Islet precursor cell (in vitro differentiated cells): ENCODE data around the gene CPZ.
"Not testable (repeated sequence)": the region's sequence is repeated elsewhere in the genome, so short reads cannot be mapped to it uniquely, and the experiment has no call there.

Experiments used
- DNase-seq: peaks from one replicate; pipeline ENCODE4 v3.0.0-alpha.2; 2018

CPZ gene

DNA sequence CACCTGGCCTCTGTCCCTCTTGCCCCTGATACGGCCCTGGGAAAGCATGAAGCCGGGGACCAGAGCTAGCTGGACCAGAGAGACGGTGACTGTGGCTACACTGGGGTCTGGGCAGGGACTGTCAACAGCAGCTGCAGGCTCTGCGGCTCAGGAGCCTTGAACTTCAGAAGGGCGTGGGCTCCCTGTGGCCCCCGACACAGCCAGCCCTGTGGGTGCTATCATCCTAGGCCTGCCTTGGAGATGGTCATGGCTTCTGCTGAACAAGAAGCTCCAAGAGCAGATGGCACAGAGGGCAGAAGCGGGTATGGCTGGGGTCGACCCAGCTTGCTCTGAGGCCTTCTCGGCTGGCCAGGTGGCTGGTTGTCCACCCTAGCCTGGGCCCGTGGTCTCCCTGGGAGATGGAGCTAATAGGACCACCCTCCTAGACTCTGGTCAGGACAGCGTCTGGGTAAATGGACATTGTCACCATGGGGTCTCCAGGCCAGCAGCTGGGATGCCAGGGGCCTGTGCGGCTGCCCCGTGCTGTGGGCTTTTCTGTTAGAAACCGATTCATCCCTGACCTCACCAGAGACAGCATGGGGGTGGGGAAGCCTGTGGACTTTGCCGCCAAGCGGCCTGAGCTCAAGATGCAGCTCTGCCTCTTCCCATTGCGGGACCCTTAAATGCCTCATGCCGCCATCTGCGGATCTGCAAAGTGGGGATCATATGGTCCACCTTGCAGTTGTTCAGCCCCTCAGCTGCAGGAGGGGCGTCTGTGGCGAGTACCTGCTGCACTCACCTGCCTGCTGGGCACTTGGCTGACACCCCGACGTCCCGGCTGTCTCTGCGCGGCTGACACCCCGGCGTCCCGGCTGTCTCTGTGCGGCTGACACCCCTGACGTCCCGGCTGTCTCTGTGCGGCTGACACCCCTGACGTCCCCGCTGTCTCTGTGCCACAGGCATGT lies 21.1 kb downstream of the CPZ start:
- DNase-seq: no peak

DNA sequence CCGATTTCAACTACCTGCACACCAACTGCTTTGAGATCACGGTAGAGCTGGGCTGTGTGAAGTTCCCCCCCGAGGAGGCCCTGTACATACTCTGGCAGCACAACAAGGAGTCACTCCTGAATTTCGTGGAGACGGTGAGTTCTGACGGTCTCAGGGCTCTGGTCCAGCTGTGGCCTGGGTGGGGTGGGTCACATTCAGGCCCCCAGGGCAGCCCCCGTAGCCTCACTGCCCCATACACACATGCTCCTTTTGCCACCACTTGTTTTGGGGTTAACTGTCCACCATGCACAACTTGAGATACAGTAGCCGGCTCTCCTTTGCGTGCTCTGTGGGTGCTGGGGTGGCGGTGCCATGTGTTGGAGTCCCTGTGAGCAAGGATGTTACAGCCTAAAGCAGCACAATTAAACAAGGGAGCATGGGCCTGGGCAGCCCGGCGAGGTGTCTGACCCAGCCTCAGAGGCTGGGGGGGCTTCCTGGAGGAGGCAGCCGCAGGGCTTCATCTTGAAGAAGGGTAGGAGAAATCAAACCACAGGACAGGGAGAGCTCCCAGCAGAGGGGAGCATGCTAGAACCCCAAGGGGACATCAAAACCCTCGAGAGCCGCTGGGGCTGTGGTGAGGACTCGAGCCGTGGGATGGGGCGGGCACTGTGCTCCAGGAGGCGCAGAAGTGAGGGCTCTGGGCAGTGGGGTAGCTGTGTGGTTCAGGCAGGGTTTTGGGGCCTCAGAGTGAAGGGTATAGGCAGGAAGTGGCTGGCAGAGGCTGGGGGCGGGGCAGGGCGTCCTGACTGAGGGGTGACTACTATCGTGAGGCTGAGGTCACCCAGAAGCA lies 22.0 kb downstream of the CPZ start:
- DNase-seq: no peak

DNA sequence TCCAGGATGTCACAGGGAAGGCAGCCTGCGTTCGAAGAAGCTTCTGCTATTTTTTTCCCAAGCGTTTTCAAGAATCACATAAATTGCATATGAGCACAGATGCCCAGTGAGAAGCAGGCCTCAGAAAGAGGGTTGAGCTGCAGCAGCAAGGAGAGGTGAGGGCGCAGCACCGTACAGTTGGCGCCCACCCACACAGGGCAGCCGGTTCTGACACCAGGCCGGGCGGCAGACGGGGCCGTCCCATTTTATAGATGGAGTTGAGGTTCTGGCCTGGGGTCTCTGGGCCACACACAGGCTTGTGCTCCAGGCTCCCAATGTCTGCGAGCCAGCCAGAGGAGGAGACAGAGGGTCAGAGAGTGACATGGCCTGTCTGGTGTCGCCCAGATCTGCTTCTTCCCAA lies 22.8 kb downstream of the CPZ start:
- no peak for DNase-seq

DNA sequence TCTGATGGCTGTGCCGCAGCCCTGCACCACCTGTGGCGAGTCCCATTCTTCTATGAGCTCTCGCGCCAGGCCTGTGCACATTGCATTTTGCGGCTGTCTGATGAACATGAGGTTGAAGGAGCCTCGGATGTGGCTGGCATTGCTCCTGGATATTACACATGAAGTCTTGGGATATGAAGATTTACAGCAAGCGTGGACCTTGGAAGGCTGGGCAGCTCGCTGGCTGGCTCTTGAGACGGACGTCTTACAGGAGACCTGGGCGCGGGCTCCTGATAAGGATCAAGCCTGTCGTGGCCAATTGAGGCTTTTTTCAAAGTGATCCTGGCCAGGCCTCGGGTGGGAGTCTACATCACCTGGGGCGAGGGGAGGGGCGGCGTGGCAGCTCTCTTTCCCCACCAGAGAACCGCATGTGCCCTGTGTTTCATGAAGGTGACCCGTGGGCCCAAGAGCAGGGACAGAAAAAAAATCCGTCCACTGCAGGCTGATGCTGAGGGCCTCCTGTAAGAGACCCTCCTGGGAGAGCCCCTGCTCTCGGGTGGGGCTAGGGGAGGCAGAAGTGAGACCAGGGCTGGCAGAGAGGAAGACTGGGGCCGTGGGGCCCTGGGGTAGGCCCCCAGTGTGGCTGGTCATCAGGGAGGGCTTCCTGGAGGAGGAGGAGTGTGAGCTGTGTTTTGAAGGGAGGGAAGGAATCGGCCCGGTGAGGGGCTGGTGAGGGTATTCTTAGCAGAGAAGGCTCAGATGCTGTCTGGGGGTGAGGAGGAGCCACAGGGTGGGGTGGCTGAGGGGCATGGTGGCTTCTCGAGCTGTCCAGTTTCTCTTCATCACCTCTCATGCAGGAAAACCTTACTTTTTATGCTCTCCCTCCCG lies 23.6 kb downstream of the CPZ start:
- DNase-seq: no peak

DNA sequence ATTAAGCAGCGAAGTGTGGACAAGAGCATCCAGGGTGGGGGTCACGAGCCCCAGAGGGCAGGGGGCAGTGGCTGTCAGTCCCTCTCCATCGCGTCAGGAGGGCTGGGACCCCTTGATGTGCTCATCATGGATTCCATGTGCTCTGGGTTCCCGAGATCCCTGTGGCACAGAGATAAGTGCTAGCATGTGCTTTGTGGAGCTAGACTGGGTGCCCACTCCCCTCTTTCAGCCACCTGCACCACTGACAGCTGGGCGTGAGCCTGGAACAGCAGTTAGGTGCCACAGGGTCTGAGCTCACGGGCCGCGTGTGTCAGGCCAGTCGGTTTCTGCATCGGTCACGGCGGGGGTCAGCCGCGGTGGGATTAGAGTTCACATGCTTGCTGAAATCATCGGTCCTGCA lies 24.3 kb downstream of the CPZ start:
- DNase-seq: no peak

DNA sequence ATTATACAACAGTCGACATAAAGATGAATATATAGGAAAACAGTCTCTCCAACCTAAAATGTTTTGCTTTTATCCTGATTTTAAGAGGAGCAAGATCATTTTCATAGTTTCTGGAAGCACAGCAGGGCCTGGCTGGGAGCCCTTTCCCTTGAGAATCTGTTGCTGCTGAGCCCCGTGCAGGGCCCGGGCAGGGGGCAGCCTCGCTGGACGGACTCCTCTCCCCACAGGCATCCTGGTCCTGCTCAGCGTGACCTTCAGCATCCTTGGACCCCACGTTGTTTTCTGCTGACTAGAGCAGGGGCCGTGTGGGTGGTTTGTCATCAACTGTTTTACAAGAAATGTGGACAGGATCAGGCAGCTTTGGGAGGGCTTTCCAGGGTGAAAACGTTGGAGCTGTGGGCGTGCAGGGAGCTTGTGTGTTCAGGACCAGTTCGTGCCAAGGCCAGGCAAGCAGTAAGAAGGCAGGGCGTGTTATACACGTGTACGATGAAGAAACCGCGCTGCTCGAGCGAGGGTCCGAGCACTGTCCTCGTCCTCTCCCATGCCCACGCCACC lies 25.0 kb downstream of the CPZ start:
- DNase-seq: no peak

DNA sequence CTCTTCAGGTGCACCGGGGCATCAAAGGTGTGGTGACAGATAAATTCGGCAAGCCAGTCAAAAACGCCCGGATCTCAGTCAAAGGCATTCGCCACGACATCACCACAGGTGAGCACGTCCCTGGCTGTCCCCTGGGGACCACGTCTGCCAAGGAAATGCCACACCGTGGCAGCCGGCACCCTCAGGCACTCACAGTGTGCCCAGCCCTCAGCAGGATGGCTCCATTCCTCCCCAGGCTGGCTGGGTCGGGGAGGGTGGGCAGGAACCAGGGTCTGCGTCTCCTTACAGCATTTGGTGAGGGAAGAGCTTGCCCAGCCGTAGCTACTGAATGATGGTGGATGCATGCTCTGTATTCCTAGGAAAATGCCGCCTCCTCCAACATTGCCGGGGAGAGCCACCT lies 25.9 kb downstream of the CPZ start:
- DNase-seq: no peak

DNA sequence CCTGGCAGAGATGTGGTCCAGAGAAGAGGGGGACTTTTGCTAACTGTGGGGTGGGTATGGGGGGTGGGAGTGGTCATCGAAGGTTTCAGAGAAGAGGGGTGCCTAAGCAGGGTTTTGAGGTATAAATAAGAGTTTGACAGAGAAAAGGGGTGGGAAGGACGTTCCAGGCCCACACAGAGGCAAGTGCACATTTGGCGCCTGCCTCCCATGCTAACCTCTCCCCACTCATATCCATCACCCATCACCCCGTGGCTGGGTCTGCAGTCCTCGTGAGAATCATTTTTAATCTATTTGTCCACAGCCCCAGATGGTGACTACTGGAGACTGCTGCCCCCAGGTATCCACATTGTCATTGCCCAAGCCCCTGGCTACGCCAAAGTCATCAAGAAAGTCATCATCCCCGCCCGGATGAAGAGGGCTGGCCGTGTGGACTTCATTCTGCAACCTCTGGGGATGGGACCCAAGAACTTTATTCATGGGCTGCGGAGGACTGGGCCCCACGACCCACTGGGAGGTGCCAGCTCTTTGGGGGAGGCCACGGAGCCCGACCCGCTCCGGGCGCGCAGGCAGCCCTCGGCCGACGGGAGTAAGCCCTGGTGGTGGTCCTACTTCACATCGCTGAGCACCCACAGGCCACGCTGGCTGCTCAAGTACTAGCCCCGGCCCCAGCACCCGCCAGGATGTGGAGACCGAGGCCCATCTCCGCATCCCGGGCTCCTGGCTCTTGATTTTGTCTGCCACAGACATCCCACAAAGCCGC lies 26.6 kb downstream of the CPZ start:
- DNase-seq: no peak

DNA sequence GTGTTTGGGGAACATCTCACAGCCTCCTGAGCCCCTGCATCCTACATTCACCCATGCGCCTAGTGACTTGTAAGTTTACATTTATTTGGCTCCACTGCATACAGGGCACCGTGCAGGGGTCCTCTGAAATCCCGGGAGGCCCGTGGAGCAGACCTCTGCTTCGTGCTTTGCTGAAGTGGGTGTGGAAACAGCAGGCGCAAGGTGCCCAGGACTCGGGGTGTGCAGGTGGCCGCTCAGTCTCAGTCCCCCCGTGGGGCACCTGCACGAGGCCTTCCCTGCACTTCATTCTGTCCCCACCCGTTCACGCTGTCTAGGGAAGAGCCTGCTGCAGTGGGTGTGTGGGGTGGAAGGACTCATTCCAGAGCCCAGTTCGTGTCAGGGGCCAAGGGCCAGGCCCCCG lies 28.6 kb downstream of the CPZ start:
- not testable (repeated sequence) for DNase-seq

DNA sequence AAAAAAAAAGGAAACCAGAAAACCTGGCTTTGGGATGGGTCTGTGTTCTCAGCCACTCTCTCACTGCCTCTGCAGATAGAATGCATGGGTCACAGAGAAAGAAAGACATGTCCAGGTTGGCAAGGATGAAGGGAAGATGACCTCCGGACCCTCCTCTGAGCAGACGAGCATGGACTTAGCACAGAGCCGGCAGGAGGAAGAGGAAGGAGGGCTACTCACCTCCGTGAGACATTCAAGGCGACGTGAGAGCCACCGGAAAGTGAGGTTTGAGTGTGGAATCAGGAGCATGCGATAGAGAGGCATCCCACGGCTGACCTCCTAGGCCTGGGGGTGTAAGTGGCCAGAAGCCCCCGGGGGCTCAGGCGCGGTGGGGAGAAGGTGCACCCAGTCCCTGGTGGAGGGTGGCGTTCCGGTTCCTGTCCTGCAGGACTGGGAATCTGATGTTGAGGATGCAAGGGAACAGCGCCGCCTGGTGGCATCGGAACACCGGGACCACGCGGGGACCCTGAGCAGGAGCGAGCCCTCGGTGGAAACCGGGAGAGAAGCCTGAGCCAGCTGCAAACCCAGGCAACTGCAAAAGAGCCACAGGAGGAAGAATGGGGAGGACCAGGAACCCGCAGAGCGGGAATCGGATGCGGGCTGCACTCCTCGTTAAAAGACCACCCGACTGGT lies 32.2 kb downstream of the CPZ start:
- DNase-seq: not testable (repeated sequence)

DNA sequence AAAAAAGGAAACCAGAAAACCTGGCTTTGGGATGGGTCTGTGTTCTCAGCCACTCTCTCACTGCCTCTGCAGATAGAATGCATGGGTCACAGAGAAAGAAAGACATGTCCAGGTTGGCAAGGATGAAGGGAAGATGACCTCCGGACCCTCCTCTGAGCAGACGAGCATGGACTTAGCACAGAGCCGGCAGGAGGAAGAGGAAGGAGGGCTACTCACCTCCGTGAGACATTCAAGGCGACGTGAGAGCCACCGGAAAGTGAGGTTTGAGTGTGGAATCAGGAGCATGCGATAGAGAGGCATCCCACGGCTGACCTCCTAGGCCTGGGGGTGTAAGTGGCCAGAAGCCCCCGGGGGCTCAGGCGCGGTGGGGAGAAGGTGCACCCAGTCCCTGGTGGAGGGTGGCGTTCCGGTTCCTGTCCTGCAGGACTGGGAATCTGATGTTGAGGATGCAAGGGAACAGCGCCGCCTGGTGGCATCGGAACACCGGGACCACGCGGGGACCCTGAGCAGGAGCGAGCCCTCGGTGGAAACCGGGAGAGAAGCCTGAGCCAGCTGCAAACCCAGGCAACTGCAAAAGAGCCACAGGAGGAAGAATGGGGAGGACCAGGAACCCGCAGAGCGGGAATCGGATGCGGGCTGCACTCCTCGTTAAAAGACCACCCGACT lies 37.8 kb downstream of the CPZ start:
- DNase-seq: not testable (repeated sequence)

DNA sequence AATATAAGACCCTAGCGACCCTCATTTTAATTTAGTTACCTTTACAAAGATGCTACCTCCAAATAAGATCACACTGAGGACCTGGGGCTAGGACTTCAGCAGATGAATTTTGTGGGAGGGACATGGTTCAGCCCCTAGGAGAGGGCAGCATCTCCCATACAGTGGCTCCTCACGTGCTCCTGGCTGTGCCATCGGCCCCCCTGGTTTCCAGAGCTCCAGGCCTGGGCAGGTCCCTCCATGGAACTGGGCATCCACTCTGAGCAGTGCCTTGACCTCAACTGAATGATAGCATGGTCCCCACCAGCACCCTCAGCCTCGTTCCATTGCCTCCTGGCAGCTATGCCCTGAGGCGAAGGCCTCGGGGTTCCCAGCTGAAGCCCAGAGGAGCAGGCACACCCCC lies 39.3 kb downstream of the CPZ start:
- DNase-seq: not testable (repeated sequence)

DNA sequence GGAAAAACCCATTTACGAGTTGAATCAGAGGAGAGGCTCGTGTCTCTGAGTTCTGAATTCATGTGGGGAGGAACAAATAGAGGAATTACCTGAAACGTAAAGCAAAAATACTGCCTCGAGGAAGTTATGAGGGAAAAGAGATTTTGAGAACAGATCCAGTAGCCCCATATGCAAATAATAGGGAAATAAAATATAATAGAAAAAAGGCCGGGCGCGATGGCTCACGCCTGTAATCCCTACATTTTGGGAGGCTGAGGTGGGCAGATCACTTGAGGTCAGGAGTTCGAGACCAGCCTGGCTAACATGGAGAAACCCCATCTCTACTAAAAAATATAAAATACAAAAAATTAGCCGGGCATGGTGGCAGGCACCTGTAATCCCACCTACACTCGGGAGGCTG lies 42.2 kb downstream of the CPZ start:
- not testable (repeated sequence) for DNase-seq

DNA sequence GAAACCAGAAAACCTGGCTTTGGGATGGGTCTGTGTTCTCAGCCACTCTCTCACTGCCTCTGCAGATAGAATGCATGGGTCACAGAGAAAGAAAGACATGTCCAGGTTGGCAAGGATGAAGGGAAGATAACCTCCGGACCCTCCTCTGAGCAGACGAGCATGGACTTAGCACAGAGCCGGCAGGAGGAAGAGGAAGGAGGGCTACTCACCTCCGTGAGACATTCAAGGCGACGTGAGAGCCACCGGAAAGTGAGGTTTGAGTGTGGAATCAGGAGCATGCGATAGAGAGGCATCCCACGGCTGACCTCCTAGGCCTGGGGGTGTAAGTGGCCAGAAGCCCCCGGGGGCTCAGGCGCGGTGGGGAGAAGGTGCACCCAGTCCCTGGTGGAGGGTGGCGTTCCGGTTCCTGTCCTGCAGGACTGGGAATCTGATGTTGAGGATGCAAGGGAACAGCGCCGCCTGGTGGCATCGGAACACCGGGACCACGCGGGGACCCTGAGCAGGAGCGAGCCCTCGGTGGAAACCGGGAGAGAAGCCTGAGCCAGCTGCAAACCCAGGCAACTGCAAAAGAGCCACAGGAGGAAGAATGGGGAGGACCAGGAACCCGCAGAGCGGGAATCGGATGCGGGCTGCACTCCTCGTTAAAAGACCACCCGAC lies 43.5 kb downstream of the CPZ start:
- not testable (repeated sequence) for DNase-seq

DNA sequence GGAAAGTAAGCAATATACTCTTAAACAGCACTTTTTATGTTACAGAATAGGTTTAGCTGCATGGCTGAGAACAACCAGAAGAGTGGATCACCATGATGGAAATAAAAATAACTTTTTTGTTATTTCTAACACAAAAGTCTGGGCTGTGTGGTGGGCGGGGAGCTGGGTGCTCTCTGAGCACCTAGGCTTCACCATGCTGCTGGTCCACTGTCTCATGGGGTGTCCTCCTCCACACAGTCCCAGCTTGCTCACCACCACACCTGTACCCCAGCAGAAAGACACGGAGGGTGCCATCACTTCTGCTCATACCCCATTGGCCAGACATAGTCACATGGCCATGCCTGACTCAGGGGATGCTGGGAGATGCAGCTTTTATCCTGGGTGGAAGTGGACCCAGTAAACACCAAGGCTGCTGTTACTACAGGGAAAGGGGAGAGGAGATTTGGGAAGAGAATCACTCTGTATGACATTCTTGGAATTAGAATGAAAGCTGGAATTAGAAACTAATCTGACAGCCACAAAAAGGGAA lies 45.0 kb downstream of the CPZ start:
- DNase-seq: no peak

DNA sequence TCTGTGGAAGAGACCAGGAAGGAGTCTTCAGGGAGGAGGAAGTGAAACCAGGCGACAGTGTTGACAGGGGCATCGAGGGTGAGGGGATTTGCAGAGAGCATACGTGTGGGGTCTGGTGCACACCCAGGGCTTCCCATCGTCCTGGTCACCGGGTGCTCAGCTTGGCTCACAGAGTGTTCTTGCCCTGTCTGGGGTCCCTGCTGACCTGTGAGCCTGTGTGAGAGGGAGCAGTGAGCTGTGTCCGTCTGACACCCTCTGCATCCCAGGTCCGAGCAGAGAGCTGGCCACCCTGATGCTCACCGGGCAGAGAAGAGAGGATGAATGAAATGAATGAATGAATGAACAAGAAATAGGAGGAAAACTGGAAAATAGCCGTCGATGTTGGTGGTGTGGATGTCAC lies 46.5 kb downstream of the CPZ start:
- DNase-seq: no peak

DNA sequence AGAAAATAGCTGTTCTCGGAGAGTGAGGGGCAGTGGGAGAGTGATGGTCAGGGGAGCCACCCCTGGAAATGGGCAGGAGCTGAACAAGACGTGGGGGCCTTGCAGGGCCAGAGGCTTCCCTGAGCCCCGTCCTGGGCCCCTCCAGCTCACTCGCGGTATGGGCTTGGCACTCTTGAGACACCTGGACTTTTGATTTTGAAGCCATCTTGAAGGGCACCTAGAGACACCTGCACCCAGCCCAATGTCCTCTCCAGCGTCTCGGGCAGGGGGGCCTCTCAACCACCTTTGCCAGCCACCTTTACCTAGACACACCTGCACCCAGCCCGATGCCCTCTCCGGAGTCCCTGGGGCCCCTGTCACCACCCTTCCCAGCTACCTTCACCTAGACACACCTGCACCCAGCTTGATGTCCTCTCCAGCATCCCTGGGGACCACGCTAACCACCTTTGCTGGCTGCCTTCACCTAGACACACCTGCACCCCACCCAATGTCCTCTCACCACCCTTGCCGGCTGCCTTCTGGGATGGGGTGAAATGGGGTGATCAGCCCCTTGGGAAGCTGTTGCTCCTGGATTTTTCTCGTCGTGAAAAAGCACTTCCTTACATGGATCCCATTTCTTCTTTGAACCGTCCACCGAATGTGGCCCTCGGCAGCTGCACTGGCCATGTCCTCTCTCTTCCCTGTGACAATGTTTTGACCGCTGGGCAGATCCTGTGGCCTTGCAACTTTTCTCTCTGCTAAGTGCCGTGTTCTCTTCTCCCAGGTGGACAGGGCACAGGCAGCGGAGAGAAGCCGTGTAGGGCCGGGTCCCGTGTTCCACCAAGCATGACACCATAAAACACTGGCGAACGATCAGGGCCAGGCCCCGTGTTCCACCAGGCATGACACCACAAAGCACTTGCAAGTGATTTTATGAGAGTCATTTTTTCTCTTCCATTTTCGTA lies 47.5 kb downstream of the CPZ start:
- no peak for DNase-seq

DNA sequence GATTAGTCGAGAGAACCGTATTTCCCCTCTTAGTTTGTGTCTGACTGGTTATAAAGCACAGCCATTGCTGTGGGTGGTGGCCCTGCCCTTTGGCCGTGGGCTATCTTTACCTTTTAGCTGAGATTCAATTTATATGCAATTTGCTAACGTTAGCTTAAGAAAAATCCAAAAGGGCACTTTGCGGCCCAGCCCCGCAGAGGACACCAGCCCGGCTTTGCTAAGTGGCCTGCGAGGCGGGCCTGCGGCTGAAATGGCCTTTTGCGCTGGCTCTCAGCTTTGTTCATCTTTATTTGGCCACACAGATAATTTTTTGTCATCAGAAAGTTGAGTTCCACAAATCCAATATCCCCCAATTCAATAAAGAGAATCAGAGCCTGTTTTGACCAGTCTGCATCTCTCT lies 48.3 kb downstream of the CPZ start:
- DNase-seq: no peak

DNA sequence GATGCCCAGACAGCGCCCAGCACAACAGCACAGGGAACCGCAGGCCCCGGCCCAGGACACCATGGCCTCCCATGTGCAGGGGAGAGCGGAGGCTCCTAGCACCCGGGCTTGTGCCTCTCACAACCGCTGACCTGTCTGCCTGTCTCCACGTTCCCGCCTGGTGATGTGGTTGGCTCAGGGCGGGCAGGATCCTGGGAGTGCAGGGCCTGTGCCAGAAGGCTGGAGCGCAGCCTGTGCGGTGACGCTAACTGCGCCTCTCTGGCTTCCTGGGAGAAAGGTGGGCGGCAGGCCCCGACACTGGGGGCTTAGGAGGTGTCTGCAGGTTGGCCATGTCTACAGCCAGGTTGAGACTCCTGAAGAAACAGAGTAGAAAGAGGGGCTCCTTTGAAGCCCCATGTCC lies 48.7 kb downstream of the CPZ start:
- DNase-seq: no peak
